ENCODE measurements around the gene ZDHHC12. TPM values are rescaled to one million over a fixed set of nuclear protein-coding genes. Genes with fewer than 3 reads are reported as not detected.

ZDHHC12 gene
- total RNA-seq, 1 experiment from 2014 or later = 35.2 TPM

- Histone ChIP-seq H3K27ac (ENCODE audit: low read depth, low read length, poor library complexity, severe bottlenecking) (no peak overlapping the region), H3K27me3 (replicated peaks; ENCODE audit: insufficient read depth, low read depth, low read length, poor library complexity) (no peaks in the 10 kb centered on the region), H3K4me1 (ENCODE audit: insufficient read depth, low read length, poor library complexity, severe bottlenecking) (peaks cover 8% of the 10 kb centered on the region), H3K4me3 (ENCODE audit: low read depth, low read length, poor library complexity, severe bottlenecking) (no peak overlapping the region), H3K36me3 (ENCODE audit: insufficient read depth, low read length, poor library complexity, severe bottlenecking) (peaks cover 6% of the 10 kb centered on the region), H3K9me3 (ENCODE audit: low read depth, low read length, poor library complexity, severe bottlenecking) (no peaks in the 10 kb centered on the region)
- no TSS peak for BruUV-seq (replicated peaks)
- CTCF ChIA-PET = no interaction called here
- POLR2A ChIA-PET (ENCODE audit: low non-redundant PET) = no interaction called here
- intact Hi-C loops (cut with micrococcal nuclease; ENCODE audit: unreplicated experiment) = no loop called here
- no peak for DNase-seq (ENCODE audit: low spot score)
- TF ChIP-seq, protein P1, sequence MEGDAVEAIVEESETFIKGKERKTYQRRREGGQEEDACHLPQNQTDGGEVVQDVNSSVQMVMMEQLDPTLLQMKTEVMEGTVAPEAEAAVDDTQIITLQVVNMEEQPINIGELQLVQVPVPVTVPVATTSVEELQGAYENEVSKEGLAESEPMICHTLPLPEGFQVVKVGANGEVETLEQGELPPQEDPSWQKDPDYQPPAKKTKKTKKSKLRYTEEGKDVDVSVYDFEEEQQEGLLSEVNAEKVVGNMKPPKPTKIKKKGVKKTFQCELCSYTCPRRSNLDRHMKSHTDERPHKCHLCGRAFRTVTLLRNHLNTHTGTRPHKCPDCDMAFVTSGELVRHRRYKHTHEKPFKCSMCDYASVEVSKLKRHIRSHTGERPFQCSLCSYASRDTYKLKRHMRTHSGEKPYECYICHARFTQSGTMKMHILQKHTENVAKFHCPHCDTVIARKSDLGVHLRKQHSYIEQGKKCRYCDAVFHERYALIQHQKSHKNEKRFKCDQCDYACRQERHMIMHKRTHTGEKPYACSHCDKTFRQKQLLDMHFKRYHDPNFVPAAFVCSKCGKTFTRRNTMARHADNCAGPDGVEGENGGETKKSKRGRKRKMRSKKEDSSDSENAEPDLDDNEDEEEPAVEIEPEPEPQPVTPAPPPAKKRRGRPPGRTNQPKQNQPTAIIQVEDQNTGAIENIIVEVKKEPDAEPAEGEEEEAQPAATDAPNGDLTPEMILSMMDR (conservative IDR thresholded peaks at IDR 0.05; ENCODE audit: low read depth, low read length) = no peak
- TF ChIP-seq EZH2 (IDR thresholded peaks at IDR 0.05; ENCODE audit: borderline replicate concordance, low read depth, low read length, poor library complexity, severe bottlenecking) = no peak
Measured at GRCh38 chr9:128719919-128720605, 3.9 kb downstream of the ZDHHC12 start.

GRCh38 chr9:128718475-128718874 is 5.5 kb downstream of the ZDHHC12 start:
- Histone ChIP-seq H3K4me3 (ENCODE audit: low read depth, low read length, poor library complexity, severe bottlenecking) (no peak overlapping the region), H3K36me3 (ENCODE audit: insufficient read depth, low read length, poor library complexity, severe bottlenecking) (peaks cover 6% of the 10 kb centered on the region), H3K4me1 (ENCODE audit: insufficient read depth, low read length, poor library complexity, severe bottlenecking) (no peaks in the 10 kb centered on the region), H3K9me3 (ENCODE audit: low read depth, low read length, poor library complexity, severe bottlenecking) (no peaks in the 10 kb centered on the region), H3K27ac (ENCODE audit: low read depth, low read length, poor library complexity, severe bottlenecking) (no peak overlapping the region), H3K27me3 (replicated peaks; ENCODE audit: insufficient read depth, low read depth, low read length, poor library complexity) (no peaks in the 10 kb centered on the region)
- intact Hi-C loops (cut with micrococcal nuclease; ENCODE audit: unreplicated experiment) = no loop called here
- DNase-seq (ENCODE audit: low spot score) = no peak
- no peak for TF ChIP-seq EZH2 (IDR thresholded peaks at IDR 0.05; ENCODE audit: borderline replicate concordance, low read depth, low read length, poor library complexity, severe bottlenecking)
- TF ChIP-seq, protein P1 (conservative IDR thresholded peaks at IDR 0.05; ENCODE audit: low read depth, low read length) = no peak
- BruUV-seq (replicated peaks) = no TSS peak
- CTCF ChIA-PET = no interaction called here
- POLR2A ChIA-PET (ENCODE audit: low non-redundant PET) = interaction anchor here (0.9 kb wide), 1 partner anchor 662 kb away, joined by 10 read pairs; no protein-coding TSS in a partner anchor

- TF ChIP-seq, protein P1 (conservative IDR thresholded peaks at IDR 0.05; ENCODE audit: low read depth, low read length) = no peak
- no peak for TF ChIP-seq EZH2 (IDR thresholded peaks at IDR 0.05; ENCODE audit: borderline replicate concordance, low read depth, low read length, poor library complexity, severe bottlenecking)
- H3K9me3 ChIP-seq (ENCODE audit: low read depth, low read length, poor library complexity, severe bottlenecking) = no peaks in the 10 kb centered on the region
- POLR2A ChIA-PET (ENCODE audit: low non-redundant PET) = interaction anchor here (0.9 kb wide), 1 partner anchor 663 kb away, joined by 10 read pairs; no protein-coding TSS in a partner anchor
- no peaks in the 10 kb centered on the region for H3K4me1 ChIP-seq (ENCODE audit: insufficient read depth, low read length, poor library complexity, severe bottlenecking)
- no peak for DNase-seq (ENCODE audit: low spot score)
- CTCF ChIA-PET = no interaction called here
- intact Hi-C loops (cut with micrococcal nuclease; ENCODE audit: unreplicated experiment) = no loop called here
- H3K27me3 ChIP-seq (replicated peaks; ENCODE audit: insufficient read depth, low read depth, low read length, poor library complexity) = no peaks in the 10 kb centered on the region
- no TSS peak for BruUV-seq (replicated peaks)
- no peak overlapping the region for H3K27ac ChIP-seq (ENCODE audit: low read depth, low read length, poor library complexity, severe bottlenecking)
- H3K36me3 ChIP-seq (ENCODE audit: insufficient read depth, low read length, poor library complexity, severe bottlenecking) = peaks cover 6% of the 10 kb centered on the region
- no peak overlapping the region for H3K4me3 ChIP-seq (ENCODE audit: low read depth, low read length, poor library complexity, severe bottlenecking)
Measured at GRCh38 chr9:128718047-128718446, 5.9 kb downstream of the ZDHHC12 start.

All from A673 (cell line).